Stimulated activated CD8-positive, alpha-beta memory T cell treated with anti-CD3 and anti-CD28 coated beads, Interleukin-7, amount 100 ng/mL, for 48 hours (primary cell): ENCODE results near the gene GNB1L.
"Not testable (repeated sequence)": the region's sequence is repeated elsewhere in the genome, so short reads cannot be mapped to it uniquely, and the experiment has no call there.

Experiments used
- DNase-seq, 2 donors: peaks; one replicate each; pipeline ENCODE4 v3.0.0-alpha.2; 2020; ENCODE audit warnings: low read depth in 1 of 2; ENCODE audit errors: extremely low read depth in 1 of 2

The GNB1L gene

GRCh38 chr22:19799322-19800190 lies 55.1 kb downstream of the GNB1L start:
- no peak for DNase-seq

GRCh38 chr22:19798891-19799293 lies 55.8 kb downstream of the GNB1L start:
- no peak for DNase-seq

GRCh38 chr22:19798003-19798665 lies 56.5 kb downstream of the GNB1L start:
- DNase-seq, result no peak

GRCh38 chr22:19797086-19798002 lies 57.3 kb downstream of the GNB1L start:
- DNase-seq, result no peak

- no peak for DNase-seq
Measured at GRCh38 chr22:19796160-19796559, 58.5 kb downstream of the GNB1L start.

GRCh38 chr22:19795617-19796008 lies 59.1 kb downstream of the GNB1L start:
- DNase-seq, result no peak

- DNase-seq, result no peak
Measured at GRCh38 chr22:19793661-19794310, 60.9 kb downstream of the GNB1L start.

- DNase-seq, result no peak
Measured at GRCh38 chr22:19793161-19793560, 61.5 kb downstream of the GNB1L start.

GRCh38 chr22:19792383-19792896 lies 62.2 kb downstream of the GNB1L start:
- DNase-seq, result not testable (repeated sequence)

- no peak for DNase-seq
Measured at GRCh38 chr22:19791894-19792293, 62.8 kb downstream of the GNB1L start.

- no peak for DNase-seq
Measured at GRCh38 chr22:19791243-19791642, 63.4 kb downstream of the GNB1L start.

- DNase-seq, result no peak
Measured at GRCh38 chr22:19789828-19790227, 64.8 kb downstream of the GNB1L start.

GRCh38 chr22:19789406-19789805 lies 65.3 kb downstream of the GNB1L start:
- no peak for DNase-seq

GRCh38 chr22:19788661-19789225 lies 65.9 kb downstream of the GNB1L start:
- DNase-seq, result no peak

- no peak for DNase-seq
Measured at GRCh38 chr22:19787849-19788141, 66.9 kb downstream of the GNB1L start.

GRCh38 chr22:19786959-19787848 lies 67.5 kb downstream of the GNB1L start:
- no peak for DNase-seq

- DNase-seq, result no peak
Measured at GRCh38 chr22:19786264-19786585, 68.4 kb downstream of the GNB1L start.

- DNase-seq, result no peak
Measured at GRCh38 chr22:19785461-19786263, 69.0 kb downstream of the GNB1L start.
